GM12873 (cell line): ENCODE measurements around the gene PDLIM3.

Source experiments
- TF ChIP-seq, protein P1 (sequence below): IDR thresholded peaks from 2 replicates; pipeline ENCODE4 v1.5.1; 2012; ENCODE audit warnings: low read depth, mild to moderate bottlenecking, moderate library complexity, low read length, control low read depth; ENCODE audit not compliant: insufficient read depth; ENCODE audit errors: missing control alignments

Gene PDLIM3

GRCh38 chr4:185549095-185549639 is 13.9 kb upstream of the PDLIM3 start:
- TF ChIP-seq, protein P1, sequence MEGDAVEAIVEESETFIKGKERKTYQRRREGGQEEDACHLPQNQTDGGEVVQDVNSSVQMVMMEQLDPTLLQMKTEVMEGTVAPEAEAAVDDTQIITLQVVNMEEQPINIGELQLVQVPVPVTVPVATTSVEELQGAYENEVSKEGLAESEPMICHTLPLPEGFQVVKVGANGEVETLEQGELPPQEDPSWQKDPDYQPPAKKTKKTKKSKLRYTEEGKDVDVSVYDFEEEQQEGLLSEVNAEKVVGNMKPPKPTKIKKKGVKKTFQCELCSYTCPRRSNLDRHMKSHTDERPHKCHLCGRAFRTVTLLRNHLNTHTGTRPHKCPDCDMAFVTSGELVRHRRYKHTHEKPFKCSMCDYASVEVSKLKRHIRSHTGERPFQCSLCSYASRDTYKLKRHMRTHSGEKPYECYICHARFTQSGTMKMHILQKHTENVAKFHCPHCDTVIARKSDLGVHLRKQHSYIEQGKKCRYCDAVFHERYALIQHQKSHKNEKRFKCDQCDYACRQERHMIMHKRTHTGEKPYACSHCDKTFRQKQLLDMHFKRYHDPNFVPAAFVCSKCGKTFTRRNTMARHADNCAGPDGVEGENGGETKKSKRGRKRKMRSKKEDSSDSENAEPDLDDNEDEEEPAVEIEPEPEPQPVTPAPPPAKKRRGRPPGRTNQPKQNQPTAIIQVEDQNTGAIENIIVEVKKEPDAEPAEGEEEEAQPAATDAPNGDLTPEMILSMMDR = no peak

GRCh38 chr4:185548587-185548986 is 13.3 kb upstream of the PDLIM3 start:
- TF ChIP-seq, protein P1 = no peak

DNA sequence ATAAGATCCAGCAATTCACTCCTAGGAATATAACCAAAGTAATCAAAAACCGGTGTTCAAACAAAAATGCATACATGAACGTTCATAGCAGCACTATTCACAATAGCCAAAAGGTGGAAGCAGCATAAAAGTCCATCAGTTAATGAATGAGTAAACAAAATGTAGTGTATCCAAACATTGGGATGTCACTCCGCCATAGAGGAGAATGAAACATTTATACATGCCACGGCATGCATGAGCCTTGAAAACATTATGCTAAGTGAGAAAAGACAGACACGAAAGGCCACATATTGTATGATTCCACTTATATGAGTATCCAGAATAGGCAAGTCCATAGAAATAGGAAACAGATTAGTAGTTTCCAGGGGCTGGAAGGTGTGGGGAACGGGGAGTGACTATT is 11.0 kb upstream of the PDLIM3 start:
- TF ChIP-seq, protein P1 = no peak

- TF ChIP-seq, protein P1 = no peak
Observed at GRCh38 chr4:185542626-185543315, 7.5 kb upstream of the PDLIM3 start.

GRCh38 chr4:185541251-185541727 is 6.0 kb upstream of the PDLIM3 start:
- TF ChIP-seq, protein P1 = no peak

- TF ChIP-seq, protein P1 = no peak
Observed at GRCh38 chr4:185540487-185541120, 5.3 kb upstream of the PDLIM3 start.

GRCh38 chr4:185540040-185540439 is 4.7 kb upstream of the PDLIM3 start:
- TF ChIP-seq, protein P1 = no peak
